ENCODE measurements around the gene LAS1L. TPM values are rescaled to one million over a fixed set of nuclear protein-coding genes. Genes with fewer than 3 reads are reported as not detected.

LAS1L gene
- total RNA-seq, 2 experiments from 2014 or later, result 47.4 to 51.6 TPM

- peaks cover 29% of the 10 kb centered on the region for H3K36me3 Mint-ChIP-seq (ENCODE audit: low read depth)
- no peak for ATAC-seq (ENCODE audit: poor library complexity)
- H3K4me3 Mint-ChIP-seq, result no peak overlapping the region
- no peaks in the 10 kb centered on the region for H3K9me3 Mint-ChIP-seq
- H3K36me3 ChIP-seq (ENCODE audit: insufficient read depth, low read length), result peaks cover 59% of the 10 kb centered on the region
- intact Hi-C loops (cut with DNase I, micrococcal nuclease), result no loop called here
- ChIA-PET CTCF (interaction anchor here (0.9 kb wide), 1 partner anchor 11 kb away, joined by 3 read pairs; no protein-coding TSS in a partner anchor), POLR2A (no interaction called here)
- H3K9me3 ChIP-seq (ENCODE audit: control insufficient read depth in 1 of 2, insufficient read depth in 1 of 2, low read length in 2 of 2), result no peaks in the 10 kb centered on the region
- no peak overlapping the region for H3K27ac Mint-ChIP-seq
- H3K27me3 Mint-ChIP-seq, result no peaks in the 10 kb centered on the region
- no peak overlapping the region for H3K4me3 ChIP-seq (ENCODE audit: low read length)
- no peaks in the 10 kb centered on the region for H3K27me3 ChIP-seq (ENCODE audit: control insufficient read depth in 1 of 2, insufficient read depth in 2 of 2, low read length in 2 of 2)
- no peak for DNase-seq
- no peaks in the 10 kb centered on the region for H3K4me1 Mint-ChIP-seq (ENCODE audit: low read depth)
- TF ChIP-seq CTCF (IDR thresholded peaks at IDR 0.05), result no peak
- no peak overlapping the region for H3K27ac ChIP-seq (ENCODE audit: low read depth in 1 of 2, low read length in 2 of 2)
- H3K4me1 ChIP-seq (ENCODE audit: insufficient read depth, low read length), result no peaks in the 10 kb centered on the region
These were observed 16.7 kb downstream of the LAS1L start for GRCh38 chrX:65517923-65518322.

- no peak for ATAC-seq (ENCODE audit: poor library complexity)
- Histone ChIP-seq H3K4me1 (ENCODE audit: insufficient read depth, low read length) (no peaks in the 10 kb centered on the region), H3K9me3 (ENCODE audit: control insufficient read depth in 1 of 2, insufficient read depth in 1 of 2, low read length in 2 of 2) (no peaks in the 10 kb centered on the region), H3K27me3 (ENCODE audit: control insufficient read depth in 1 of 2, insufficient read depth in 2 of 2, low read length in 2 of 2) (no peaks in the 10 kb centered on the region), H3K36me3 (ENCODE audit: insufficient read depth, low read length) (peaks cover 51% of the 10 kb centered on the region), H3K4me3 (ENCODE audit: low read length) (no peak overlapping the region), H3K27ac (ENCODE audit: low read depth in 1 of 2, low read length in 2 of 2) (no peak overlapping the region)
- Mint-ChIP-seq H3K9me3 (no peaks in the 10 kb centered on the region), H3K4me1 (ENCODE audit: low read depth) (no peaks in the 10 kb centered on the region), H3K36me3 (ENCODE audit: low read depth) (peaks cover 20% of the 10 kb centered on the region), H3K27ac (no peak overlapping the region), H3K4me3 (no peak overlapping the region), H3K27me3 (no peaks in the 10 kb centered on the region)
- no peak for TF ChIP-seq CTCF (IDR thresholded peaks at IDR 0.05)
- POLR2A ChIA-PET, result no interaction called here
- CTCF ChIA-PET, result no interaction called here
- no peak for DNase-seq
- intact Hi-C loops (cut with DNase I, micrococcal nuclease), result no loop called here
These were observed 17.8 kb downstream of the LAS1L start for GRCh38 chrX:65516756-65517155.

- Histone ChIP-seq H3K9me3 (ENCODE audit: control insufficient read depth in 1 of 2, insufficient read depth in 1 of 2, low read length in 2 of 2) (no peaks in the 10 kb centered on the region), H3K4me1 (ENCODE audit: insufficient read depth, low read length) (no peaks in the 10 kb centered on the region), H3K36me3 (ENCODE audit: insufficient read depth, low read length) (peaks cover 42% of the 10 kb centered on the region), H3K27me3 (ENCODE audit: control insufficient read depth in 1 of 2, insufficient read depth in 2 of 2, low read length in 2 of 2) (no peaks in the 10 kb centered on the region), H3K27ac (ENCODE audit: low read depth in 1 of 2, low read length in 2 of 2) (no peak overlapping the region), H3K4me3 (ENCODE audit: low read length) (no peak overlapping the region)
- Mint-ChIP-seq H3K36me3 (ENCODE audit: low read depth) (peaks cover 24% of the 10 kb centered on the region), H3K4me3 (no peak overlapping the region), H3K27ac (no peak overlapping the region), H3K4me1 (ENCODE audit: low read depth) (no peaks in the 10 kb centered on the region), H3K27me3 (no peaks in the 10 kb centered on the region), H3K9me3 (no peaks in the 10 kb centered on the region)
- no peak for DNase-seq
- ChIA-PET CTCF (no interaction called here), POLR2A (no interaction called here)
- no peak for TF ChIP-seq CTCF (IDR thresholded peaks at IDR 0.05)
- intact Hi-C loops (cut with DNase I, micrococcal nuclease), result no loop called here
- ATAC-seq (ENCODE audit: poor library complexity), result no peak
These were observed 21.0 kb downstream of the LAS1L start for GRCh38 chrX:65513610-65514009.
